ENCODE data around the gene METTL15. TPM values are rescaled to one million over a fixed set of nuclear protein-coding genes. Genes with fewer than 3 reads are reported as not detected.

METTL15 gene
- total RNA-seq, 2 experiments from 2014 or later: 18.9 to 19.7 TPM

DNA sequence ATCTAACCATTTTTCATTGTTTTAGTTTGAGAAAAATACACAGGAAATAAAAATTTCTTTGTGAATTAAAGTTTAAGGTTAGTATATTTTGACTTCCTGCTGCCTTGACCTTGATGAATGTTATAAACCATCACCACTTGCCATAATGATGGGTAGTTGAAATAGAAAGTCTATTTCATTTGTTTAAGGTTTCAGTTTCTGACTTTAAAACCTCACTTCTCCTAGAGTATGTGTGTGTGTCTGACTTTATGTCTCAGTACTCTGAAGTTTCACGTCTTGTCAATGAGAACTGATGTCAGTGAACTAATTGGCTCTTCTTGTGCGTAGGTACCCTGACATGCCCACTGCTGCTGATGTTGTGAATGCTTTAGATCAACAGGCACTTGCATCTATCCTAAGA lies 188.2 kb downstream of the METTL15 start:
- Histone ChIP-seq H3K4me1 (ENCODE audit: insufficient read depth, low read length, poor library complexity, severe bottlenecking) (no peaks in the 10 kb centered on the region), H4K20me1 (ENCODE audit: insufficient read depth, low read length) (no peaks in the 10 kb centered on the region), H3K36me3 (ENCODE audit: insufficient read depth, low read length) (peaks cover 4% of the 10 kb centered on the region; the same call in 1 of the 2 replicates), H3K4me3 (ENCODE audit: low read depth, low read length, poor library complexity, severe bottlenecking) (no peak overlapping the region), H3K4me2 (ENCODE audit: low read length) (no peak overlapping the region), H3K9me2 (ENCODE audit: insufficient read depth, low read length) (no peaks in the 10 kb centered on the region), H3K79me2 (ENCODE audit: insufficient read depth, low read depth, low read length) (no peaks in the 10 kb centered on the region), H3K27ac (ENCODE audit: low read depth, low read length, poor library complexity, severe bottlenecking) (no peak overlapping the region), H2AFZ (ENCODE audit: low read length) (no peak overlapping the region), H3K9me3 (ENCODE audit: low read length) (no peaks in the 10 kb centered on the region)
- BruUV-seq (replicated peaks): no TSS peak
- intact Hi-C loops (cut with micrococcal nuclease; ENCODE audit: unreplicated experiment): no loop called here
- TF ChIP-seq, protein P1, sequence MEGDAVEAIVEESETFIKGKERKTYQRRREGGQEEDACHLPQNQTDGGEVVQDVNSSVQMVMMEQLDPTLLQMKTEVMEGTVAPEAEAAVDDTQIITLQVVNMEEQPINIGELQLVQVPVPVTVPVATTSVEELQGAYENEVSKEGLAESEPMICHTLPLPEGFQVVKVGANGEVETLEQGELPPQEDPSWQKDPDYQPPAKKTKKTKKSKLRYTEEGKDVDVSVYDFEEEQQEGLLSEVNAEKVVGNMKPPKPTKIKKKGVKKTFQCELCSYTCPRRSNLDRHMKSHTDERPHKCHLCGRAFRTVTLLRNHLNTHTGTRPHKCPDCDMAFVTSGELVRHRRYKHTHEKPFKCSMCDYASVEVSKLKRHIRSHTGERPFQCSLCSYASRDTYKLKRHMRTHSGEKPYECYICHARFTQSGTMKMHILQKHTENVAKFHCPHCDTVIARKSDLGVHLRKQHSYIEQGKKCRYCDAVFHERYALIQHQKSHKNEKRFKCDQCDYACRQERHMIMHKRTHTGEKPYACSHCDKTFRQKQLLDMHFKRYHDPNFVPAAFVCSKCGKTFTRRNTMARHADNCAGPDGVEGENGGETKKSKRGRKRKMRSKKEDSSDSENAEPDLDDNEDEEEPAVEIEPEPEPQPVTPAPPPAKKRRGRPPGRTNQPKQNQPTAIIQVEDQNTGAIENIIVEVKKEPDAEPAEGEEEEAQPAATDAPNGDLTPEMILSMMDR (conservative IDR thresholded peaks at IDR 0.05; ENCODE audit: low read length): no peak
- no peak for TF ChIP-seq EZH2phosphoT487 (IDR thresholded peaks at IDR 0.05; ENCODE audit: borderline replicate concordance, low read depth, low read length)
- ChIA-PET POLR2A (no interaction called here), CTCF (ENCODE audit: unreplicated experiment) (no interaction called here)
- DNase-seq (ENCODE audit: low spot score): no peak

DNA sequence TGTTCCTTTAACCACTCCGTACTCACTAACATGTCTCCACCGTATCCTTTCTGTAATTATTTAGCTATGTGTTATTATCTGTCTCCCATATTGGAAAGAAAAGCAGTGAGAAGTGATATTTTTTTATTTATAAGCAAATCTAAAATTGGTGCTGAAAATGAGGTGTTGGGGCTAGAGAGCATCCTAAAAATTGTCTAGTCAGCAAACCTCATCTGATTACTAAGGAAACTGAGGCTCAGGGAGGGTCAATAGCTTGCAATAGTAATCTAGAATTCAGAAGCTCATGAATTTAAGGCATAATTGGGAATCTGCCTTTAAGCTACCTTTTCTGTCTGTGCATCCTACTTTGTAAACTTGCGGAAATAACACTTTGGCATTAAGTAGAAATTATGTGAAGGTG lies 190.0 kb downstream of the METTL15 start:
- Histone ChIP-seq H2AFZ (ENCODE audit: low read length) (no peak overlapping the region), H3K79me2 (ENCODE audit: insufficient read depth, low read depth, low read length) (no peaks in the 10 kb centered on the region), H3K27ac (ENCODE audit: low read depth, low read length, poor library complexity, severe bottlenecking) (no peak overlapping the region), H4K20me1 (ENCODE audit: insufficient read depth, low read length) (no peaks in the 10 kb centered on the region), H3K9me2 (ENCODE audit: insufficient read depth, low read length) (no peaks in the 10 kb centered on the region), H3K36me3 (ENCODE audit: insufficient read depth, low read length) (peaks cover 4% of the 10 kb centered on the region; the same call in 1 of the 2 replicates), H3K4me1 (ENCODE audit: insufficient read depth, low read length, poor library complexity, severe bottlenecking) (no peaks in the 10 kb centered on the region), H3K4me2 (ENCODE audit: low read length) (no peak overlapping the region), H3K4me3 (ENCODE audit: low read depth, low read length, poor library complexity, severe bottlenecking) (no peak overlapping the region), H3K9me3 (ENCODE audit: low read length) (no peaks in the 10 kb centered on the region)
- CTCF ChIA-PET (ENCODE audit: unreplicated experiment): no interaction called here
- POLR2A ChIA-PET: interaction anchor here (0.9 to 1.0 kb wide), 2 partner anchors 14 to 17 kb away, joined by 4 to 5 read pairs; no protein-coding TSS in a partner anchor
- no peak for TF ChIP-seq EZH2phosphoT487 (IDR thresholded peaks at IDR 0.05; ENCODE audit: borderline replicate concordance, low read depth, low read length)
- TF ChIP-seq, protein P1 (conservative IDR thresholded peaks at IDR 0.05; ENCODE audit: low read length): no peak
- intact Hi-C loops (cut with micrococcal nuclease; ENCODE audit: unreplicated experiment): no loop called here
- no peak for DNase-seq (ENCODE audit: low spot score)
- BruUV-seq (replicated peaks): no TSS peak

DNA sequence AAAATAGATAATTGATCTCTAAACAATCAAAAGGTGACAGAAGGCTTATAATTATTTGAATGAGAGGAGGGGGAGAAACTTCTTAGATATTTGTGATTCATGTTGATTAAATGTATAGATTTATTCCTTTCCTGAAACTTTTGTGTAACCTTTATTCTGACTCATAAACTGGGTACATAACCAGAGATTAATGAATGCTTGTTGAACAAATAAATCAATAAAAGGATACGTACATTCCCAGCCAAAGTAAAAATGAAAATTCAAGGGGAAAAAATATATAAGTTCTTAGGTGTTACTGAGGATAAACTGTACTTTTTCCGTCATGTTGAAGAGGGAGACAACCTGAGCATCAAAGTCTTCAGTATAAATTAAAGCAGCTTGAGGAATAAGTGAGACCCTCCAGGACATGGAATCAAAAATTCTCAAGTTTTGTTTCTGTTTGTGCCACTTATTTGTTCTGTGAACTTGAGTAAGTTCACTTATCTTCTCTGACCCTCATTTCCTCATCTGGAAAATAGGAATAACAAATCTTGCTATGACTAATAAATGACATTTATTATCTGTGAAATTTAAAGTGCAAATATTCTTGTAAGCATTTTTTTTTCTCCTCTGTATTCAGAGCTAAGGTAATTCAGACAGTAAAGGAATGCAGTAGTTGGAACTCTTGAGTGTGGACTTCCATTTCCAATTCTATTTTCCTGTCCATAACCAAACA lies 195.4 kb downstream of the METTL15 start:
- POLR2A ChIA-PET: no interaction called here
- no peaks in the 10 kb centered on the region for H3K4me1 ChIP-seq (ENCODE audit: insufficient read depth, low read length, poor library complexity, severe bottlenecking)
- no peak for DNase-seq (ENCODE audit: low spot score)
- CTCF ChIA-PET (ENCODE audit: unreplicated experiment): no interaction called here
- no peak overlapping the region for H3K4me2 ChIP-seq (ENCODE audit: low read length)
- no peak for TF ChIP-seq EZH2phosphoT487 (IDR thresholded peaks at IDR 0.05; ENCODE audit: borderline replicate concordance, low read depth, low read length)
- TF ChIP-seq, protein P1 (conservative IDR thresholded peaks at IDR 0.05; ENCODE audit: low read length): no peak
- no peaks in the 10 kb centered on the region for H3K9me2 ChIP-seq (ENCODE audit: insufficient read depth, low read length)
- no TSS peak for BruUV-seq (replicated peaks)
- H3K36me3 ChIP-seq (ENCODE audit: insufficient read depth, low read length): 0 out of 2 replicates have a peak, but pooled peaks cover 4% of the 10 kb centered on the region
- H2AFZ ChIP-seq (ENCODE audit: low read length): no peak overlapping the region
- no peak overlapping the region for H3K4me3 ChIP-seq (ENCODE audit: low read depth, low read length, poor library complexity, severe bottlenecking)
- H4K20me1 ChIP-seq (ENCODE audit: insufficient read depth, low read length): no peaks in the 10 kb centered on the region
- intact Hi-C loops (cut with micrococcal nuclease; ENCODE audit: unreplicated experiment): no loop called here
- no peaks in the 10 kb centered on the region for H3K79me2 ChIP-seq (ENCODE audit: insufficient read depth, low read depth, low read length)
- no peak overlapping the region for H3K27ac ChIP-seq (ENCODE audit: low read depth, low read length, poor library complexity, severe bottlenecking)
- H3K9me3 ChIP-seq (ENCODE audit: low read length): no peaks in the 10 kb centered on the region
